Measurements from ENCODE around the gene HLA-DQA1.
"Not testable (repeated sequence)": the region's sequence is repeated elsewhere in the genome, so short reads cannot be mapped to it uniquely, and the experiment has no call there.

HLA-DQA1 gene

GRCh38 chr6:32637219-32637880 is at the start of gene HLA-DQA1:
TSS of gene HLA-DQA1 (plus strand) at chr6:32637406. CDS start at chr6:32637459, 53 bp downstream.
- Histone ChIP-seq H4K20me1 (ENCODE audit: low read depth, low read length) (no peaks in the 10 kb centered on the region), H3K4me2 (ENCODE audit: low read depth, low read length, poor library complexity, severe bottlenecking) (peak within 1 kb of the TSS; percentile 92), H3K36me3 (ENCODE audit: low read length) (no peaks in the 10 kb centered on the region), H3K9me3 (ENCODE audit: insufficient read depth, low read length) (no peaks in the 10 kb centered on the region), H2AFZ (ENCODE audit: low read depth, low read length, severe bottlenecking) (no peak within 1 kb of the TSS), H3K9ac (ENCODE audit: low read length) (peak within 1 kb of the TSS; percentile 64), H3F3A (ENCODE audit: insufficient read depth) (peaks cover 12% of the 10 kb centered on the region; the same call in 1 of the 2 replicates), H3K9me2 (replicated peaks; ENCODE audit: insufficient read depth, low read length) (no peaks in the 10 kb centered on the region), H3K79me2 (ENCODE audit: insufficient read depth, low read length) (peaks cover 30% of the 10 kb centered on the region), H3K4me3 (ENCODE audit: insufficient read depth, low read length, poor library complexity, severe bottlenecking) (peak within 1 kb of the TSS; percentile 77), H3K27ac (ENCODE audit: low read depth, low read length) (peak within 1 kb of the TSS; percentile 70), H3K27me3 (ENCODE audit: low read length) (no peaks in the 10 kb centered on the region)
- TF ChIP-seq EZH2phosphoT487 (conservative IDR thresholded peaks at IDR 0.05; ENCODE audit: low read length) = no peak
- no peak for TF ChIP-seq CTCF (IDR thresholded peaks at IDR 0.05; ENCODE audit: insufficient read depth, low read length, poor library complexity, severe bottlenecking)

- no peak for TF ChIP-seq EZH2phosphoT487 (conservative IDR thresholded peaks at IDR 0.05; ENCODE audit: low read length)
- peaks cover 28% of the 10 kb centered on the region for H3K79me2 ChIP-seq (ENCODE audit: insufficient read depth, low read length)
- peak overlapping the region; percentile 57 for H3K9ac ChIP-seq (ENCODE audit: low read length)
- no peaks in the 10 kb centered on the region for H3K27me3 ChIP-seq (ENCODE audit: low read length)
- no peaks in the 10 kb centered on the region for H3K9me3 ChIP-seq (ENCODE audit: insufficient read depth, low read length)
- peak overlapping the region; percentile 60 for H3K4me3 ChIP-seq (ENCODE audit: insufficient read depth, low read length, poor library complexity, severe bottlenecking)
- H3F3A ChIP-seq (ENCODE audit: insufficient read depth) = no peaks in the 10 kb centered on the region
- H4K20me1 ChIP-seq (ENCODE audit: low read depth, low read length) = no peaks in the 10 kb centered on the region
- no peaks in the 10 kb centered on the region for H3K9me2 ChIP-seq (replicated peaks; ENCODE audit: insufficient read depth, low read length)
- H3K36me3 ChIP-seq (ENCODE audit: low read length) = no peaks in the 10 kb centered on the region
- H3K4me2 ChIP-seq (ENCODE audit: low read depth, low read length, poor library complexity, severe bottlenecking) = peak overlapping the region; percentile 90
- H2AFZ ChIP-seq (ENCODE audit: low read depth, low read length, severe bottlenecking) = no peak overlapping the region
- no peak overlapping the region for H3K27ac ChIP-seq (ENCODE audit: low read depth, low read length)
Measured at GRCh38 chr6:32588156-32588555, 49.0 kb upstream of the HLA-DQA1 start.

- peak within 1 kb of the TSS; percentile 90 for H2AFZ ChIP-seq (ENCODE audit: low read depth, low read length, severe bottlenecking)
- H3K9ac ChIP-seq (ENCODE audit: low read length) = peak within 1 kb of the TSS; percentile 57
- no peaks in the 10 kb centered on the region for H3K36me3 ChIP-seq (ENCODE audit: low read length)
- H3K9me2 ChIP-seq (replicated peaks; ENCODE audit: insufficient read depth, low read length) = no peaks in the 10 kb centered on the region
- H4K20me1 ChIP-seq (ENCODE audit: low read depth, low read length) = no peaks in the 10 kb centered on the region
- peaks cover 28% of the 10 kb centered on the region for H3K79me2 ChIP-seq (ENCODE audit: insufficient read depth, low read length)
- peak within 1 kb of the TSS; percentile 60 for H3K4me3 ChIP-seq (ENCODE audit: insufficient read depth, low read length, poor library complexity, severe bottlenecking)
- no peaks in the 10 kb centered on the region for H3K9me3 ChIP-seq (ENCODE audit: insufficient read depth, low read length)
- no peaks in the 10 kb centered on the region for H3K27me3 ChIP-seq (ENCODE audit: low read length)
- peak within 1 kb of the TSS; percentile 90 for H3K4me2 ChIP-seq (ENCODE audit: low read depth, low read length, poor library complexity, severe bottlenecking)
- H3F3A ChIP-seq (ENCODE audit: insufficient read depth) = no peaks in the 10 kb centered on the region
- TF ChIP-seq CTCF (IDR thresholded peaks at IDR 0.05; ENCODE audit: insufficient read depth, low read length, poor library complexity, severe bottlenecking) (no peak), EZH2phosphoT487 (conservative IDR thresholded peaks at IDR 0.05; ENCODE audit: low read length) (no peak)
- H3K27ac ChIP-seq (ENCODE audit: low read depth, low read length) = peak within 1 kb of the TSS; percentile 32; the same call in 1 of the 2 replicates
Measured at GRCh38 chr6:32589596-32590449, 47.4 kb upstream of the HLA-DQA1 start, which contains the start of gene HLA-DRB1. TSS of gene HLA-DRB1 (minus strand) at chr6:32589848. CDS start at chr6:32589742, 106 bp downstream.

GRCh38 chr6:32590713-32591112 is 46.5 kb upstream of the HLA-DQA1 start:
- not testable (repeated sequence) for H3K27ac ChIP-seq (ENCODE audit: low read depth, low read length); H3K9ac ChIP-seq (ENCODE audit: low read length); H3K4me2 ChIP-seq (ENCODE audit: low read depth, low read length, poor library complexity, severe bottlenecking); H3K27me3 ChIP-seq (ENCODE audit: low read length); H3K36me3 ChIP-seq (ENCODE audit: low read length); H3K9me3 ChIP-seq (ENCODE audit: insufficient read depth, low read length); H3K9me2 ChIP-seq (replicated peaks; ENCODE audit: insufficient read depth, low read length); H3K4me3 ChIP-seq (ENCODE audit: insufficient read depth, low read length, poor library complexity, severe bottlenecking); H3F3A ChIP-seq (ENCODE audit: insufficient read depth); H2AFZ ChIP-seq (ENCODE audit: low read depth, low read length, severe bottlenecking); H4K20me1 ChIP-seq (ENCODE audit: low read depth, low read length)
- peaks cover 28% of the 10 kb centered on the region for H3K79me2 ChIP-seq (ENCODE audit: insufficient read depth, low read length)
